ENCODE measurements around the gene PIK3C3.

GRCh38 chr18:42113529-42114191, 158.6 kb downstream of the PIK3C3 start:
- no peak for TF ChIP-seq CTCF (IDR thresholded peaks at IDR 0.05; ENCODE audit: low read depth, low read length)
- no peak for TF ChIP-seq POLR2A (IDR thresholded peaks at IDR 0.05; ENCODE audit: extremely low read depth, insufficient read length)
- no peak for TF ChIP-seq MYC (IDR thresholded peaks at IDR 0.05; ENCODE audit: low read depth, low read length)
- no peak for TF ChIP-seq MAX (IDR thresholded peaks at IDR 0.05; ENCODE audit: low read depth, low read length)

Measured in NB4 (cell line).